GM18867 (cell line): Measurements from ENCODE around the gene TCEA2.

Experiments
- ATAC-seq: cut with Tn5 transposase; IDR thresholded peaks from one replicate; pipeline ENCODE4 v1.9.1; 2021; ENCODE audit warnings: mild to moderate bottlenecking, moderate library complexity; ENCODE audit not compliant: unreplicated experiment

Gene TCEA2

GRCh38 chr20:64048402-64049044, 14.5 kb upstream of the TCEA2 start:
- ATAC-seq, result no peak

GRCh38 chr20:64049060-64049877, 13.7 kb upstream of the TCEA2 start, which contains the start of gene SOX18:
Gene SOX18 (minus strand): TSS chr20:64049639. CDS start chr20:64049516, 123 bp downstream.
- no peak for ATAC-seq

GRCh38 chr20:64049878-64050260, 13.1 kb upstream of the TCEA2 start:
- no peak for ATAC-seq

GRCh38 chr20:64050261-64051032, 12.6 kb upstream of the TCEA2 start:
- no peak for ATAC-seq

- ATAC-seq, result no peak
These were observed 12.0 kb upstream of the TCEA2 start for GRCh38 chr20:64051033-64051452.

GRCh38 chr20:64051561-64052325, 11.3 kb upstream of the TCEA2 start:
- no peak for ATAC-seq

GRCh38 chr20:64052326-64052722, 10.7 kb upstream of the TCEA2 start:
- ATAC-seq, result no peak

GRCh38 chr20:64052987-64053840, 9.8 kb upstream of the TCEA2 start:
- no peak for ATAC-seq

GRCh38 chr20:64053841-64054661, 8.9 kb upstream of the TCEA2 start:
- ATAC-seq, result no peak

GRCh38 chr20:64055396-64055892, 7.6 kb upstream of the TCEA2 start:
- ATAC-seq, result no peak

- no peak for ATAC-seq
These were observed 6.9 kb upstream of the TCEA2 start for GRCh38 chr20:64055893-64056638.

- ATAC-seq, result no peak
These were observed 6.4 kb upstream of the TCEA2 start for GRCh38 chr20:64056639-64056888.

- no peak for ATAC-seq
These were observed 5.9 kb upstream of the TCEA2 start for GRCh38 chr20:64056889-64057627.

GRCh38 chr20:64057628-64058498, 5.1 kb upstream of the TCEA2 start:
- ATAC-seq, result peak; percentile 40

- peak; percentile 33 for ATAC-seq
These were observed 4.5 kb upstream of the TCEA2 start for GRCh38 chr20:64058536-64058935.

- no peak for ATAC-seq
These were observed 762 bp upstream of the TCEA2 start for GRCh38 chr20:64062276-64062595.
